ENCODE data around the gene MYLK4.
A peak's percentile ranks its signal among the peaks of the same experiment; 100 is the strongest.
"Not testable (repeated sequence)": the region's sequence is repeated elsewhere in the genome, so short reads cannot be mapped to it uniquely, and the experiment has no call there.

MYLK4 gene

GRCh38 chr6:2775003-2775402 lies 24.3 kb upstream of the MYLK4 start:
- no peak for DNase-seq

GRCh38 chr6:2773449-2773848 lies 22.7 kb upstream of the MYLK4 start:
- no peak for DNase-seq

- no peak for DNase-seq
Observed at GRCh38 chr6:2772840-2773239, 22.1 kb upstream of the MYLK4 start.

GRCh38 chr6:2771079-2771478 lies 20.4 kb upstream of the MYLK4 start:
- no peak for DNase-seq

- DNase-seq, result no peak
Observed at GRCh38 chr6:2770171-2770570, 19.4 kb upstream of the MYLK4 start.

GRCh38 chr6:2768696-2769095 lies 18.0 kb upstream of the MYLK4 start:
- no peak for DNase-seq

GRCh38 chr6:2767657-2768524 lies 17.2 kb upstream of the MYLK4 start:
- DNase-seq, result no peak

- no peak for DNase-seq
Observed at GRCh38 chr6:2766767-2767656, 16.3 kb upstream of the MYLK4 start.

GRCh38 chr6:2765896-2766766 lies 15.4 kb upstream of the MYLK4 start:
- DNase-seq, result peak; percentile 78

GRCh38 chr6:2765166-2765895 lies 14.6 kb upstream of the MYLK4 start, which contains the start of gene WRNIP1:
TSS of gene WRNIP1 (plus strand) at chr6:2765393. CDS start at chr6:2765623, 230 bp downstream.
- peak; percentile 100 for DNase-seq

- no peak for DNase-seq
Observed at GRCh38 chr6:2764610-2765165, 14.0 kb upstream of the MYLK4 start.

GRCh38 chr6:2763876-2764540 lies 13.3 kb upstream of the MYLK4 start:
- DNase-seq, result no peak

GRCh38 chr6:2763345-2763841 lies 12.7 kb upstream of the MYLK4 start:
- no peak for DNase-seq

GRCh38 chr6:2762868-2763267 lies 12.1 kb upstream of the MYLK4 start:
- not testable (repeated sequence) for DNase-seq

- no peak for DNase-seq
Observed at GRCh38 chr6:2760882-2761842, 10.4 kb upstream of the MYLK4 start.

GRCh38 chr6:2758980-2759379 lies 8.3 kb upstream of the MYLK4 start:
- DNase-seq, result no peak

GRCh38 chr6:2756687-2757224 lies 6.0 kb upstream of the MYLK4 start:
- no peak for DNase-seq

- DNase-seq, result no peak
Observed at GRCh38 chr6:2756241-2756640, 5.5 kb upstream of the MYLK4 start.

GRCh38 chr6:2755456-2755855 lies 4.7 kb upstream of the MYLK4 start:
- no peak for DNase-seq

Data from islet precursor cell (in vitro differentiated cells).